K562 treated with DMSO at 1 percent for 48 hours (cell line): Measurements from ENCODE around the gene WDR64. TPM values are rescaled to one million over a fixed set of nuclear protein-coding genes. Genes with fewer than 3 reads are reported as not detected.

Source experiments
- total RNA-seq: library from RNA; unstranded; fragments of 300-600 nt; gene quantifications from 2 replicates; pipeline ENCODE4 v1.2.3, GENCODE V29; 2022; ENCODE audit warnings: low replicate concordance; ENCODE audit errors: extremely low read depth

WDR64 gene
- not detected in 2 replicates for total RNA-seq

DNA sequence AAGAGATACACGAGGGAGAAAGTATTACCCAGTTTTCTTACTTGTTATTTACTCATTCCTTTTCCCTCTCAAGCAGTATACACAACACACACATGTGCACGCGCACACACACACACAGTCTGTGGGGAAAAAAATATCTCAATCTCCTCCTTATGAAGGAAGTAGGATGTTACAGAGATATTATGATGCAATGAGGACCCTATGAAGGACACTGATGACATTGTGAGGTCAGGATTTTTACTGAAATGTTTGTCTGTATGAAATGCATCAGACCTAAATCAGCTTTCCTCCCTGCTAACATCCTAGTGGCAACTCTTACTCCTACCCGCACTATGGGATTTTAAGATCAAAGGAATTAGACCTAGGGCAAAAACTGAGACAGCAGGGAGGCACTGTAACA lies at the start of gene WDR64:
TSS of gene WDR64 (plus strand) at position 270 of the 400 bp plus-strand sequence. CDS start 204 bp downstream, outside the sequence.

GRCh38 chr1:241640149-241640866 lies 11.8 kb upstream of the WDR64 start, which contains the start of the genes CHML and OPN3:
Gene CHML (minus strand): TSS chr1:241640369. CDS start chr1:241635766, 4,603 bp downstream.
Gene OPN3 (minus strand): TSS chr1:241640369. CDS start chr1:241640254, 115 bp downstream.

GRCh38 chr1:241847796-241848685 lies 196.0 kb downstream of the WDR64 start, which contains the start of gene EXO1:
Gene EXO1 (plus strand): TSS chr1:241848204. CDS start chr1:241850426, 2,222 bp downstream.

Other genes with a start within 250 kb of the WDR64 start
- not detected in 2 replicates for gene FH, start 132.5 kb upstream of the WDR64 start, total RNA-seq
- not detected in 2 replicates for gene KMO, start 119.9 kb upstream of the WDR64 start, total RNA-seq
- gene CHML, start 11.9 kb upstream of the WDR64 start, total RNA-seq, result not detected in 2 replicates
- gene OPN3, start 11.9 kb upstream of the WDR64 start, total RNA-seq, result not detected in 2 replicates
- gene EXO1, start 195.9 kb downstream of the WDR64 start, total RNA-seq, result not detected in 2 replicates